ENCODE data around the gene MUCL1. TPM values are rescaled to one million over a fixed set of nuclear protein-coding genes. Genes with fewer than 3 reads are reported as not detected.

The MUCL1 gene
- total and polyA plus RNA-seq, 4 donors = not detected

- Histone ChIP-seq H3K27me3 (ENCODE audit: control insufficient read depth in 4 of 4, insufficient read depth in 4 of 4, low read length in 3 of 4) (peaks cover 0 to 5% (median 0%) of the 10 kb centered on the region in 4 donors), H3K9ac (ENCODE audit: low read depth in 1 of 2, low read length in 2 of 2) (no peak overlapping the region), H3K4me1 (ENCODE audit: control insufficient read depth in 4 of 4, insufficient read depth in 4 of 4, low read length in 3 of 4) (no peaks in the 10 kb centered on the region), H3K27ac (ENCODE audit: low read depth in 1 of 2, low read length in 2 of 2) (no peak overlapping the region), H3K4me3 (ENCODE audit: low read depth in 1 of 3, low read length in 3 of 3) (no peak overlapping the region), H3K9me3 (ENCODE audit: control insufficient read depth in 4 of 4, low read length in 3 of 4) (no peaks in the 10 kb centered on the region), H3K36me3 (ENCODE audit: control insufficient read depth in 4 of 4, insufficient read depth in 3 of 4, low read depth in 1 of 4, low read length in 3 of 4) (no peaks in the 10 kb centered on the region)
- no peak for TF ChIP-seq SP1 (IDR thresholded peaks at IDR 0.05)
- TF ChIP-seq JUND (IDR thresholded peaks at IDR 0.05) = no peak
- TF ChIP-seq FOXA1 (IDR thresholded peaks at IDR 0.05) = no peak
- no peak for TF ChIP-seq MAX (IDR thresholded peaks at IDR 0.05)
- no peak for TF ChIP-seq RXRA (IDR thresholded peaks at IDR 0.05)
- no peak for TF ChIP-seq ZBTB33 (IDR thresholded peaks at IDR 0.05)
- no peak for TF ChIP-seq RAD21 (IDR thresholded peaks at IDR 0.05)
- TF ChIP-seq TAF1 (conservative IDR thresholded peaks at IDR 0.05) = no peak
- TF ChIP-seq, protein P1, sequence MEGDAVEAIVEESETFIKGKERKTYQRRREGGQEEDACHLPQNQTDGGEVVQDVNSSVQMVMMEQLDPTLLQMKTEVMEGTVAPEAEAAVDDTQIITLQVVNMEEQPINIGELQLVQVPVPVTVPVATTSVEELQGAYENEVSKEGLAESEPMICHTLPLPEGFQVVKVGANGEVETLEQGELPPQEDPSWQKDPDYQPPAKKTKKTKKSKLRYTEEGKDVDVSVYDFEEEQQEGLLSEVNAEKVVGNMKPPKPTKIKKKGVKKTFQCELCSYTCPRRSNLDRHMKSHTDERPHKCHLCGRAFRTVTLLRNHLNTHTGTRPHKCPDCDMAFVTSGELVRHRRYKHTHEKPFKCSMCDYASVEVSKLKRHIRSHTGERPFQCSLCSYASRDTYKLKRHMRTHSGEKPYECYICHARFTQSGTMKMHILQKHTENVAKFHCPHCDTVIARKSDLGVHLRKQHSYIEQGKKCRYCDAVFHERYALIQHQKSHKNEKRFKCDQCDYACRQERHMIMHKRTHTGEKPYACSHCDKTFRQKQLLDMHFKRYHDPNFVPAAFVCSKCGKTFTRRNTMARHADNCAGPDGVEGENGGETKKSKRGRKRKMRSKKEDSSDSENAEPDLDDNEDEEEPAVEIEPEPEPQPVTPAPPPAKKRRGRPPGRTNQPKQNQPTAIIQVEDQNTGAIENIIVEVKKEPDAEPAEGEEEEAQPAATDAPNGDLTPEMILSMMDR (IDR thresholded peaks at IDR 0.05; ENCODE audit: low read depth, low read length, missing input control) = no peak
- TF ChIP-seq REST (IDR thresholded peaks at IDR 0.05) = no peak
- no peak for TF ChIP-seq FOXA2 (IDR thresholded peaks at IDR 0.05)
- TF ChIP-seq HNF4G (IDR thresholded peaks at IDR 0.05) = no peak
- DNase-seq (ENCODE audit: low spot score) = no peak
- WGBS = 100% methylated on average over 1 of the region's 1 CpG
These were observed 4.2 kb downstream of the MUCL1 start for GRCh38 chr12:54858562-54858961.

GRCh38 chr12:54859502-54859901 lies 5.2 kb downstream of the MUCL1 start:
- H3K27me3 ChIP-seq (ENCODE audit: control insufficient read depth in 4 of 4, insufficient read depth in 4 of 4, low read length in 3 of 4) = peaks cover 0 to 5% (median 0%) of the 10 kb centered on the region in 4 donors
- no peak overlapping the region for H3K27ac ChIP-seq (ENCODE audit: low read depth in 1 of 2, low read length in 2 of 2)
- DNase-seq (ENCODE audit: low spot score) = no peak
- no peak overlapping the region for H3K4me3 ChIP-seq (ENCODE audit: low read depth in 1 of 3, low read length in 3 of 3)
- no peaks in the 10 kb centered on the region for H3K4me1 ChIP-seq (ENCODE audit: control insufficient read depth in 4 of 4, insufficient read depth in 4 of 4, low read length in 3 of 4)
- TF ChIP-seq GABPA (IDR thresholded peaks at IDR 0.05 in 1 of 2, conservative IDR thresholded peaks at IDR 0.05 in 1 of 2) (no peak), HNF4G (IDR thresholded peaks at IDR 0.05) (no peak), FOXA1 (IDR thresholded peaks at IDR 0.05) (no peak), JUND (IDR thresholded peaks at IDR 0.05) (no peak)
- TF ChIP-seq, protein P2, sequence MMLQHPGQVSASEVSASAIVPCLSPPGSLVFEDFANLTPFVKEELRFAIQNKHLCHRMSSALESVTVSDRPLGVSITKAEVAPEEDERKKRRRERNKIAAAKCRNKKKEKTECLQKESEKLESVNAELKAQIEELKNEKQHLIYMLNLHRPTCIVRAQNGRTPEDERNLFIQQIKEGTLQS (IDR thresholded peaks at IDR 0.05) = no peak
- H3K9ac ChIP-seq (ENCODE audit: low read depth in 1 of 2, low read length in 2 of 2) = no peak overlapping the region
- H3K9me3 ChIP-seq (ENCODE audit: control insufficient read depth in 4 of 4, low read length in 3 of 4) = no peaks in the 10 kb centered on the region
- no peaks in the 10 kb centered on the region for H3K36me3 ChIP-seq (ENCODE audit: control insufficient read depth in 4 of 4, insufficient read depth in 3 of 4, low read depth in 1 of 4, low read length in 3 of 4)
- WGBS = 88% methylated on average over 4 of the region's 4 CpGs

Measured in liver (tissue), 9 donors.